H1 (cell line): ENCODE data around the gene CLIC1. TPM values are rescaled to one million over a fixed set of nuclear protein-coding genes. Genes with fewer than 3 reads are reported as not detected.

ENCODE experiments used
- CBX5 ChIP-seq: fragments of 300-800, 300-1000 bp; sonication (generic); IDR thresholded peaks from 2 replicates; pipeline ENCODE4 v1.7.1; 2016; ENCODE audit warnings: antibody characterized with exemption, low read length, low read depth
- CREB1 ChIP-seq: IDR thresholded peaks from 2 replicates; pipeline ENCODE4 v1.6.1; 2012; ENCODE audit warnings: inconsistent platforms
- JUND ChIP-seq: IDR thresholded peaks from 2 replicates; pipeline ENCODE4 v1.6.1; 2011; ENCODE audit warnings: mild to moderate bottlenecking, improper control_type of control experiment, low read length
- RAD21 ChIP-seq, 2 experiments: IDR thresholded peaks in 1 of 2; conservative IDR thresholded peaks in 1 of 2; 2 replicates each; pipeline ENCODE4 v1.6.1; 2011; ENCODE audit warnings: low read depth in 2 of 2, low read length in 2 of 2, improper control_type of control experiment in 1 of 2, inconsistent platforms in 1 of 2, mild to moderate bottlenecking in 1 of 2, moderate library complexity in 1 of 2
- polyA plus RNA-seq, 7 experiments: library from polyadenylated mRNA; depleted of rRNA in 3 of 7; stranded (reverse) in 5 of 7; unstranded in 2 of 7; fragments of >200 nt in 5 of 7; fragments of 200-250 nt in 2 of 7; gene quantifications; 1 replicate in 5 of 7; 2 replicates in 1 of 7; 4 replicates in 1 of 7; pipeline versions ENCODE4 v1.2.1 to v1.2.3, GENCODE V29; 2011 to 2013; ENCODE audit warnings: missing spikeins in 2 of 7, mixed read lengths in 2 of 7
- total RNA-seq: library from RNA; stranded (reverse); fragmentation: NEBNext Ultra II Directional; extraction: Animal tissue kit (Norgen Biotek cat#: 25700); gene quantifications from 2 replicates; pipeline ENCODE4 v1.2.1, GENCODE V29; 2021

Gene CLIC1
- total and polyA plus RNA-seq, 2 of the 8 experiments (the other 6 are each of a cell fraction or from before 2014, with no cell fraction given): 250 to 277 TPM

GRCh38 chr6:31763619-31763940 lies 27.2 kb upstream of the CLIC1 start (continued):
- TF ChIP-seq RAD21 (IDR thresholded peaks at IDR 0.05 in 1 of 2, conservative IDR thresholded peaks at IDR 0.05 in 1 of 2; ENCODE audit: low read depth in 2 of 2, low read length in 2 of 2): peak in 1 of 2 experiments; percentile 9; a peak in 1 of 4 replicates
- TF ChIP-seq CBX5: no peak
- TF ChIP-seq JUND: peak; percentile 39; the same call in 1 of the 2 replicates
- TF ChIP-seq CREB1: no peak
